Medulla oblongata (tissue), 1 donor: ENCODE data around the gene COPG2.

Experiments used
- DNase-seq: peaks from one replicate; pipeline ENCODE4 v3.0.0-alpha.2; 2015; ENCODE audit errors: extremely low spot score

Gene COPG2

GRCh38 chr7:130500463-130500862 lies 168.1 kb downstream of the COPG2 start:
- DNase-seq = no peak

- no peak for DNase-seq
Measured at GRCh38 chr7:130494431-130494858, 174.1 kb downstream of the COPG2 start.

GRCh38 chr7:130493275-130493873 lies 175.2 kb downstream of the COPG2 start:
- DNase-seq = no peak

GRCh38 chr7:130492523-130493274 lies 175.8 kb downstream of the COPG2 start:
- no peak for DNase-seq

GRCh38 chr7:130491841-130492522 lies 176.6 kb downstream of the COPG2 start, which contains the start of gene MEST:
Gene MEST (plus strand): TSS chr7:130492085. CDS start chr7:130492314, 229 bp downstream.
- no peak for DNase-seq

GRCh38 chr7:130490888-130491804 lies 177.4 kb downstream of the COPG2 start:
- peak; percentile 40 for DNase-seq

- no peak for DNase-seq
Measured at GRCh38 chr7:130490311-130490791, 178.2 kb downstream of the COPG2 start.

- DNase-seq = no peak
Measured at GRCh38 chr7:130489140-130489983, 179.2 kb downstream of the COPG2 start.

- peak; percentile 16 for DNase-seq
Measured at GRCh38 chr7:130488392-130489139, 180.0 kb downstream of the COPG2 start.

GRCh38 chr7:130486954-130487436 lies 181.6 kb downstream of the COPG2 start:
- DNase-seq = no peak

GRCh38 chr7:130486114-130486953 lies 182.2 kb downstream of the COPG2 start:
- peak; percentile 61 for DNase-seq

GRCh38 chr7:130485734-130486113 lies 182.8 kb downstream of the COPG2 start:
- DNase-seq = no peak

GRCh38 chr7:130483031-130483430 lies 185.5 kb downstream of the COPG2 start:
- no peak for DNase-seq

- DNase-seq = no peak
Measured at GRCh38 chr7:130481898-130482297, 186.7 kb downstream of the COPG2 start.

- no peak for DNase-seq
Measured at GRCh38 chr7:130479716-130480400, 188.7 kb downstream of the COPG2 start.

- DNase-seq = no peak
Measured at GRCh38 chr7:130478991-130479390, 189.6 kb downstream of the COPG2 start.

- DNase-seq = no peak
Measured at GRCh38 chr7:130476297-130477150, 192.0 kb downstream of the COPG2 start.
